ENCODE measurements around the gene TMED8. TPM values are rescaled to one million over a fixed set of nuclear protein-coding genes. Genes with fewer than 3 reads are reported as not detected.

TMED8 gene
- total and polyA plus RNA-seq, 8 donors, result 12.7 to 19.8 (median 16.6) TPM

- H3K36me3 ChIP-seq, result no peaks in the 10 kb centered on the region
- peak; percentile 64 for ATAC-seq
- peaks cover 0 to 27% of the 10 kb centered on the region in 2 donors for H3K4me1 ChIP-seq
- peak overlapping the region in 1 of 2 donors; percentile 89 for H3K27ac ChIP-seq
- TF ChIP-seq CTCF (IDR thresholded peaks at IDR 0.05), result no peak
- DNase-seq, result peak in 2 of 4 donors; percentile 11 to 26
- no peaks in the 10 kb centered on the region for H3K27me3 ChIP-seq
- intact Hi-C loops (cut with DNase I), result no loop called here
- H3K4me3 ChIP-seq, result no peak overlapping the region
- H3K9me3 ChIP-seq, result no peaks in the 10 kb centered on the region
These were observed 29.8 kb upstream of the TMED8 start for GRCh38 chr14:77406718-77407117.

- ATAC-seq, result peak; percentile 27
- DNase-seq, result no peak
- peaks cover 0 to 27% of the 10 kb centered on the region in 2 donors for H3K4me1 ChIP-seq
- no peaks in the 10 kb centered on the region for H3K36me3 ChIP-seq
- intact Hi-C loops (cut with DNase I), result no loop called here
- no peaks in the 10 kb centered on the region for H3K27me3 ChIP-seq
- no peak for TF ChIP-seq CTCF (IDR thresholded peaks at IDR 0.05)
- peak overlapping the region in 1 of 2 donors; percentile 89 for H3K27ac ChIP-seq
- no peak overlapping the region for H3K4me3 ChIP-seq
- no peaks in the 10 kb centered on the region for H3K9me3 ChIP-seq
These were observed 29.2 kb upstream of the TMED8 start for GRCh38 chr14:77406086-77406485.

- intact Hi-C loops (cut with DNase I), result no loop called here
- peaks cover 0 to 27% of the 10 kb centered on the region in 2 donors for H3K4me1 ChIP-seq
- no peak for ATAC-seq
- no peaks in the 10 kb centered on the region for H3K27me3 ChIP-seq
- DNase-seq, result no peak
- no peaks in the 10 kb centered on the region for H3K36me3 ChIP-seq
- no peaks in the 10 kb centered on the region for H3K9me3 ChIP-seq
- TF ChIP-seq CTCF (IDR thresholded peaks at IDR 0.05), result no peak
- H3K27ac ChIP-seq, result no peak overlapping the region
- H3K4me3 ChIP-seq, result no peak overlapping the region
These were observed 26.9 kb upstream of the TMED8 start for GRCh38 chr14:77403768-77404167.

GRCh38 chr14:77400216-77400615, 23.3 kb upstream of the TMED8 start:
- H3K36me3 ChIP-seq, result no peaks in the 10 kb centered on the region
- no peak for ATAC-seq
- TF ChIP-seq CTCF (IDR thresholded peaks at IDR 0.05), result no peak
- intact Hi-C loops (cut with DNase I), result no loop called here
- H3K4me3 ChIP-seq, result no peak overlapping the region
- no peaks in the 10 kb centered on the region for H3K27me3 ChIP-seq
- peaks cover 0 to 1% of the 10 kb centered on the region in 2 donors for H3K4me1 ChIP-seq
- no peaks in the 10 kb centered on the region for H3K9me3 ChIP-seq
- no peak overlapping the region for H3K27ac ChIP-seq
- no peak for DNase-seq

- TF ChIP-seq CTCF (IDR thresholded peaks at IDR 0.05), result no peak
- H3K9me3 ChIP-seq, result no peaks in the 10 kb centered on the region
- ATAC-seq (no peak), DNase-seq (no peak)
- no peak overlapping the region for H3K4me3 ChIP-seq
- no peaks in the 10 kb centered on the region for H3K36me3 ChIP-seq
- no peaks in the 10 kb centered on the region for H3K27me3 ChIP-seq
- intact Hi-C loops (cut with DNase I), result no loop called here
- no peaks in the 10 kb centered on the region for H3K4me1 ChIP-seq
- H3K27ac ChIP-seq, result no peak overlapping the region
These were observed 13.3 kb upstream of the TMED8 start for GRCh38 chr14:77390188-77390587.

Data from left lung (tissue), 10 donors.